ENCODE measurements around the gene KRTAP10-7.
"Not testable (repeated sequence)": the region's sequence is repeated elsewhere in the genome, so short reads cannot be mapped to it uniquely, and the experiment has no call there.

The KRTAP10-7 gene, protein sequence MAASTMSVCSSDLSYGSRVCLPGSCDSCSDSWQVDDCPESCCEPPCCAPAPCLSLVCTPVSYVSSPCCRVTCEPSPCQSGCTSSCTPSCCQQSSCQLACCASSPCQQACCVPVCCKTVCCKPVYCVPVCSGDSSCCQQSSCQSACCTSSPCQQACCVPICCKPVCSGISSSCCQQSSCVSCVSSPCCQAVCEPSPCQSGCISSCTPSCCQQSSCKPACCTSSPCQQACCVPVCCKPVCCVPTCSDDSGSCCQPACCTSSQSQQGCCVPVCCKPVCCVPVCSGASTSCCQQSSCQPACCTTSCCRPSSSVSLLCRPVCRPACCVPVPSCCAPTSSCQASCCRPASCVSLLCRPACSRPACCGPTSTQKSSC

DNA sequence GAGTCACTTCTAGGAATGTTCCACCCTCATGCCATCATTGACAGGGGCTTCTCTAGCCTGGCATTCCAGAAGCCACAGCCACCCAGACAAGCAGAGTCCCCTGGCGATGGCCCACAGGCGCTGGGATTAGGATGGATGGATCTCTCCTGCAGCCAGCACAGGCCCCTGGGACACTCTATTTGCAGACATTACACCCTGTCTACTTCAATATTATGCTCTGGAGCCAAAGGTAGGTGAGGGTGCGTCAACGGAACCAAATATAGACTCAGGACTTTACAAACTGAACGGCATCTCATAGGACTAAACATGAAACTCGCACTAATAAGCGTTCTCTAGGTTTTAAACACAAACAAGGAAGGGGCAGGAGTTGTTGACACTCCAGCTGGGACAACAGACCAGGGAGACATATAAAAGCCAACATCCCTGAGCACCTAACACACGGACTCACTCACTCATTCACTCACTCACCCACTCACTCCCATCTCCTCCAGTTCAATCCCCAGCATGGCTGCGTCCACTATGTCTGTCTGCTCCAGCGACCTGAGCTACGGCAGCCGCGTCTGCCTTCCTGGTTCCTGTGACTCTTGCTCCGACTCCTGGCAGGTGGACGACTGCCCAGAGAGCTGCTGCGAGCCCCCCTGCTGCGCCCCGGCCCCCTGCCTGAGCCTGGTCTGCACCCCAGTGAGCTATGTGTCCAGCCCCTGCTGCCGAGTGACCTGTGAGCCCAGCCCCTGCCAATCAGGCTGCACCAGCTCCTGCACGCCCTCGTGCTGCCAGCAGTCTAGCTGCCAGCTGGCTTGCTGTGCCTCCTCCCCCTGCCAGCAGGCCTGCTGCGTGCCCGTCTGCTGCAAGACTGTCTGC is at the start of gene KRTAP10-7:
Gene KRTAP10-7 (plus strand): TSS at position 480 of the 861 bp plus-strand sequence. CDS start 25 bp downstream, at position 505.
- DNase-seq: not testable (repeated sequence)

DNA sequence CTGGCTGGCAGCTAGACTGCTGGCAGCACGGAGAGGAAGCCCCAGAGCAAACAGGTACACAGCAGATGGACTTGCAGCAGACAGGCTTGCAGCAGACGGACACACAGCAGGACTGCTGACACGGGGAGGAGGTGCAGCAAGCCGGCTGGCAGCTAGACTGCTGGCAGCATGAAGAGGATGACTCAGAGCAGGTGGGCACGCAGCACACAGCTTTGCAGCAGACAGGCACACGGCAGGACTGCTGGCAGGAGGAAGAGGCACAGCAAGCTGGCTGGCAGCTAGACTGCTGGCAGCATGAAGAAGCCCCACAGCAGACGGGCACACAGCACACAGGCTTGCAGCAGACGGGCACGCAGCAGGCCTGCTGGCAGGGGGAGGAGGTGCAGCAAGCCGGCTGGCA is 49.6 kb upstream of the KRTAP10-7 start:
- DNase-seq: no peak

DNA sequence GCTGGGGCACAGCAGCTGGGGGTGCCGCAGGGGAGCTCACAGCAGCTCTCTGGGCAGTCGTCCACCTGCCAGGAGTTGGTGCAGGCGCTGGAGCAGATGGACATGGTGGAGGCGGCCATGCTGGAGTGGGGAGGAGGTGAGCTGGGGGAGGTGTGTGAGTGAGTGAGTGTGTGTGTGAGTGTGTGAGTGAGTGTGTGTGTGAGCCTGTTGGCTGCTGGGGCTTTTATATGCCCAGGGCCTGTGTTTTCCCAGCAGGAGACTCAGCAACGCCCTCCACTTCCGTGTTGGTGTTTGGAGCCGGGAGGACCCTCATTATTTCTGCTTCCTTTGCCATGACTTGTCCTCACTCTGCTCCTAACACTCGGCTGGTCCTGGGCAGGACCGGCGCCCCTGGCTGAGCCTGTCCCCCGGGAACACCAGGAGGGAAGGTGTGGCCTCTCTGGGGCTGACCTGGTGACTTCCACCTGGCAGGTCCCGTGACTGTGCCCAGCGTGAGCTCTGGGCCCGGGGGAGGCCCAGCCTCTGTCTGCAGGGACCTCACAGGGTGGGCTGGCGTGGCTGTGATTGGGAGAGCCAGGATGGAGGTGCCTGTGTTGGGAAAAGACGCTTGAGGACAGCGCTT is 48.9 kb upstream of the KRTAP10-7 start, which contains the start of gene KRTAP10-2:
Gene KRTAP10-2 (minus strand): TSS at position 166 of the 622 bp plus-strand sequence. CDS start 47 bp downstream, at position 119.
- no peak for DNase-seq

DNA sequence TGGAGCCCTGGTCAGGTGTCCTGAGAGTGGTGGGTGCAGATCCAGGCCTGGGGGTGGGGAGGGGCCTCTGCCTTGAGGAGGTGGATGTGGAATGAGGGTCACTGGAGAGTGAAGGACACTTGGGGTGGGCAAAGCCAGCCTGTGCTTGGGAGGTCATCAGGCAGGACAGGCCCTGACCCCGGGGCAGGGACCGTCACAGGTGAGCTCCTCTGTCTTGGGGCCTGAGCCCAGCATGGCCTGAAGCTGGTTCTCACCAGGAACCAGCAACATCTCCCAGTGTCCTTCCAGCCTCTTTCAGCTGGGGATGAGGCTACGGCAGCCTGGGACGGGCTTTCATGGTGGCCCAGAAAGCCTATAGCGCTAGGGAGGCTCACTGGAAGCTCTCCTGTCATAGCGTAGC is 48.3 kb upstream of the KRTAP10-7 start:
- no peak for DNase-seq

DNA sequence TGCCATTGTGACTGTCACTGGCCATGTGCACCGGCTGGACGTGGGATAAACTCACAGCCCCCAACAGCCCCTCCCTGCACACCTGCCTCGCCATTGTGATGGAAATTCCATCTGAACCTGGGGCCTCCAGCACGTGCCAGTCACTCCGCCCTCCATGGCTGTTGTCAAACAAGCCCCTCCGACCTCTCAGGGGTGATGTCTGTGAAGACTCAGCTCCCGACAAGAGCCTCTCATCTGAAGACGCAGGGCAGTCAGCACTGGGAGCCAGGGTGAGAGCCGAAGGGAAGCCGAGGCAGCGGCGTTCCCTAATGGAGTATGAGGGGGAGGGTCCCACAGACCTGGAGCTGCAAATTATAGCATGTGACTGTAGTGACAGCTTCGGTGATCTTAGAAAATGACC is 47.7 kb upstream of the KRTAP10-7 start:
- no peak for DNase-seq

DNA sequence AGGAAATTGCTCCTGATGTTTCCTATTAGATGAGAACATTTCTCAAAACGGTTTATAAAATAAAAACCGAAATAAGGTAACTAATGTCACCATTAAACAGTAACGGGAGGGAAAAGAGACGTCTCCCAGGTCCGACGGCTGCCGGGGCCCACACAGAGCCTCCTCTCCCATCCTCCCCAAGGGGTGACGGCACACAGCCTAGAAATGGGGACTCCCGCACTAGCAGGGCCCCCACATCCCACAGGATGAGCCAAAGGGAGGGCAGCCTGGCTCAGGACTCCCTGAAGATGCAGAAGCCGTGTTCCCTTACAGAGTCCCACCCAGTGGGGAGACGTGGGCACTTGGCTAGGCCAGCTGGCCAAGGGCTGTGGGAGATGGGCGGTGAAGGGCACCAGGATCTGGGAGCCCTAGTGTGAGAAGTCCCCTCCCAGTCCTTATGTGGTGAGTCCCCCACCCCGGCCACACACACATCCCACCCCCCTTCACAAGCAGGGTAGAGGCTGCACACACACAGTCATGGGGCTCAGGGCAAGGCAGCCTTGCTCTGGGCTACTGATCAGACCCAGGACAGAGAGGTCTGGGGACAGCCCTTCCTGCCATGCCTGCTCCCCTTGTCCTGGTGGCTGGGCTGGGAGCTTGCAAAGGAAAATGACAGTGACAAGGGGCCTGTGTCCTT is 45.1 kb upstream of the KRTAP10-7 start:
- DNase-seq: no peak

DNA sequence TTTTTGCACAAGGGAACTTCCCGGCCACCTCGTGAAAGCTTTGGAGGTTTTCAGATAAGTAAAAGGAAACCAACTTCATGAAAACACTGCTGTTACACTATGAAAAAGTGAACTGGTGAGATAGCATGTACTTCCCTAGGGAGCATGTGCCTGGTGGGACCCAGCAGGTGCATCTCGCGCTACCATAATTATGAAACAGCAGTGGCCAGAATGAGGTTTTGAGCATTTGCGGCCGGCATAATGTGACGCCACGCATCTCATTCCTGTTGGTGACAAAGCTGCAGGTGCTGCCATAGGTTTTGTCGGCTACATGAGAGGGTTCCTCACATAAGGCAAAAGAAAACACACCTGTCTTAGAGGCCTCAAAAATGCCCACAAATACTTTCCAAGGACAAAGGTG is 43.5 kb upstream of the KRTAP10-7 start:
- no peak for DNase-seq

DNA sequence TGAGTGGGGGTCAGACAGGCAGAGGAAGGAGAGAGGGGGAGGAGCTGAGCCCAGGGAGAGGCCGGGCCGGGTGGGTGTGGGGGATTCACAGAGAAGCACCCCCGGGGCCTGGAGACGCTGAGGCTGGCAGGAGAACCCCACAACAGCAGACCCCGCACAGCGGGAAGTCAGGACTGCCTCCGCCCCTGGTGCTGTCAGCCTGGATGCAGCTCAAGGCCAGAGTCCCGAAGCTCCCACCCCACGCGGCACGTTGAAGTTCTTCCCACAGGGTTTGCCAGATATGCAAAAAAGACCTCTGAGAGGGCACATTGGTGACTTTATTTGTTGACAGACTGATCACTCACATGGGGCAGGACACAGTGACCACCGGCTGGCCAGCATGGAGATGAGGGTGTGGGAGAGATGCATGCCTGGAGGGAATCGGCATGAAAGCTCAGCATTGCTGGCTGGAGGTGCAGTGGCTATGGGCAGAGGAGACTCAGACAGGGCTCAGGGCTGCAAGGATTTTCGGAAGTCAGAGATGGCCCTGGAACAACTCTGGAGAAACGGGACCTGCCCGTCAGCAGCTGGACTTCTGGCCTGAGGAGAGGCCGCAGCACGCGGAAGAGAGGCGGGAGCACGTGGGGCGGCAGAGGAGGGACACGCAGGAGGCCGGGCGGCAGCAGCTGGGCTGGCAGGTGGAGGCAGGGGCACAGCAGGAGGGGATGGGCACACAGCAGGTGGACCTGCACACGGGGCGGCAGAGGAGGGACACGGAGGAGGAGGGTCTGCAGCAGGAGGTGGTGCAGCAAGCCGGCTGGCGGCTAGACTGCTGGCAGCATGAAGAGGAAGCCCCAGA is 42.7 kb upstream of the KRTAP10-7 start:
- DNase-seq: no peak

DNA sequence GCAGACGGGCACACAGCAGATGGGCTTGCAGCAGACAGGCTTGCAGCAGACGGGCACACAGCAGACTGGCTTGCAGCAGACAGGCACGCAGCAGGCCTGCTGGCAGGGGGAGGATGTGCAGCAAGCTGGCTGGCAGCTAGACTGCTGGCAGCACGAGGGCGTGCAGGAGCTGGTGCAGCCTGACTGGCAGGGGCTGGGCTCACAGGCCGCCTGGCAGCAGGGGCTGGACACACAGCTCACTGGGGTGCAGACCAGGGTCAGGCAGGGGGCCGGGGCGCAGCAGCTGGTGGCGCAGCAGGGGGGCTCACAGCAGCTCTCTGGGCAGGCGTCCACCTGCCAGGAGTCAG is 42.1 kb upstream of the KRTAP10-7 start:
- not testable (repeated sequence) for DNase-seq

DNA sequence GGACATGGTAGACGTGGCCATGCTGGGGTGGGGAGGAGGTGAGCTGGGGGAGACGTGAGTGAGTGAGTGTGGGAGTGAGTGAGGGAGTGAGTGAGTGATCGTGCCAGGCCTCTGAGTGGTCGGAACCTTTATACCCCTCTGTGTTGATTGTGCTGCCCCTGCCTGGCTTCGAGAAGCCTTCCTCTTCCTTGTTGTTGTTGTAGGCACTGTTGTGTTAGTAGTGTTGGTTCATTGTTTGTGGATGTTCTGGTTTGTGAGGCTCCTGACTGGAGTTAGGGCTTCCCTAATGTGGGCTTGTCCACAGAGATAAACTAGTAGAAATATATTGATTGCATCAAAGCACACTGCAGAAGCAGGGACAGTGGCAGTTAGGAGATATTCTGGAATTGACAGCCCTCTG is 41.7 kb upstream of the KRTAP10-7 start, which contains the start of gene KRTAP10-3:
Gene KRTAP10-3 (minus strand): TSS at position 101 of the 400 bp plus-strand sequence. CDS start 80 bp downstream, at position 21.
- no peak for DNase-seq

DNA sequence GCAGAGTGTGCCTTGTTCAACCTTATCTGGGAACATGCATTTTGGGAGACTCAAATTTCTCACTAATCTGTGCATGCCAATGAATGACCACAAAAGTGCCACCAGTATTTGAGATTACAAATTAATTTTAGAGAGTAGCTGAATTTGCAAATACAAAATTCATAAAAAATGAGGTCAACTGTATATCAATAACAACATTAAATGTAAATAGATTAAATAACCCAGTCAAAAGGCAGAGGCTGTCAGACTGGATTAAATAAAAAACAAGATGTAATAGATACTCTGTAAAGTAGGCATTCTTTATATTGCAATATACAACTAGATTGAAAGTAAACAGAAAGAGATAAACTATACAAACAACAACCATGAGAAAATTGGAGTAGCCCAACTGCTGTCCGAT is 36.3 kb upstream of the KRTAP10-7 start:
- DNase-seq: no peak

DNA sequence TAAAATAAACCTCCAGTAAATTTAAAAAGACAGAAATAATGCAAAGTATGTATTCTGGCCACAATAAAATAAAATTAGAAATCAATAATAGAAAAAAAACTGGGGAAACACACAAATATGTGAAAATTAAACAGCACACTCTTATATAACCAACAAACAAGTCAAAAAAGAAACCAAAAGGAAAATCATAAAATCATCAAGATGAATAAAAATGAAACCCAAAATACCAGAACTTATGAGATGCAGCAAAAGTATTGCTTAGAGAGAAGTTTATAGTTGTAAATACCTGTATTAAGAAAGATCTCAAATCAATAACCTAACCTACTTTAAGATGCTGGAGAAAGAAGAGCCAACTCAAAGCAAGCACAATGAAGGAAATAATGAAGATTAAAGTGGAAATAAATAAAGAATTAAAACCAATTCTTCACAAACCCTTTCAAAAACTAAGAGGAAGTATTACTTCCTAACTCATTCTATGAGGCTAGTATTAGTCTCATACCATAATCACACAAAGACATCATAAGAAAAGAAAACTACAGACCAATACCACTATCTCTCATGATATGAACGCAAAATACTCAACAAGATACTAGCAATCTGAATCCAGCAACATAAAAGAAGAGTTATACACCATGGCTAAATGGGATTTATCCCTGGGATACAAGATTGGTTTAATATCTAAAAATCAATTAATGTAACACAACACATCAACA is 35.4 kb upstream of the KRTAP10-7 start:
- DNase-seq: no peak

DNA sequence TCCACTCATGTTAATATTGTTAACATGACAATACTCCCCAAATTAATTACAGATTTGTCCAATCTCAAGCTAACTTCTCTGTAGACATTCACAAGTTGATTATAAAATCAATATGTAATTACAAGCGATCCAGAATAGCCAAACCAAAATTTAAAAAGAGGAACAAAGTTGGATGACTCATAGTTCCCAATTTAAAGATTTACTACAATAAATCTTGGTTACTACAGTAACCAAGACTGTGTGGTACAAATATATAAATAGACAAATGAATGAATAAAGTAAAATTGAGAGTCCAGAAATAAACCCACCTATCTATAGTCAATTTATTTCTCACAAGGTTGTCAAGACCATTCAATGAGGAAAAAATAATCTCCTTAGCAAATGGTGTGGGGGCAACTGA is 34.0 kb upstream of the KRTAP10-7 start:
- DNase-seq: no peak

DNA sequence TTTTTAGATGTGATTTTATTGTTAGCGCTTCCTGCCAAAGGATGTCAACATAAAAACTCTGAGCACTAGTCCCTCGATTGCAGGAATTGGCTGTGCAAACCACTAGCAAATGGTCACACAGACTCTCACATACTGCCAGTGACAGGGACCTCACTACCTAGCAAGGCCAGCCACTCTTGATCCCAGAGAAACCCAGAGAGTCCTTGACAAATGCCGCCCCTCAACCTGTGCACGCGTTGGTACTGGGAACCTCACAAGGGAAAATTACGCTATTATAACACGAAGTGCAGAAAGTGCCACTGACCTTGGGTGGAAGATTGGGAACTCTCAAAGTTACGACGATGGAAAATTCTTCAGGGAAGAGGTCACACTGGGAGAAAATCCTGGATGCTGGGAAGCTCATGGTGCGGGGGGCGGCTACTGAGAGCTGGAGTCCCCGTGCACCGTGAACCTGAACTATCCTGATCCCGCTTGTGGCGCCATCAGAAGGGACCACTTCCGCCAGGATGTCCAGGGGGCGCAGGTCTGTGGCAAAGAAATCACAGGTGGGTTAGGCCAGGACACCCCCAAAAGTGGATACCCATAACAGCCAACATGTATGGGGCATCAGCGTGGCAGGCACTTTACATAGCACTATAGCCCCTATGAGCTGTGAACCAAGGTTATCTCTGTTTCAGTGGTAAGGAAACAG is 32.8 kb upstream of the KRTAP10-7 start:
- no peak for DNase-seq

DNA sequence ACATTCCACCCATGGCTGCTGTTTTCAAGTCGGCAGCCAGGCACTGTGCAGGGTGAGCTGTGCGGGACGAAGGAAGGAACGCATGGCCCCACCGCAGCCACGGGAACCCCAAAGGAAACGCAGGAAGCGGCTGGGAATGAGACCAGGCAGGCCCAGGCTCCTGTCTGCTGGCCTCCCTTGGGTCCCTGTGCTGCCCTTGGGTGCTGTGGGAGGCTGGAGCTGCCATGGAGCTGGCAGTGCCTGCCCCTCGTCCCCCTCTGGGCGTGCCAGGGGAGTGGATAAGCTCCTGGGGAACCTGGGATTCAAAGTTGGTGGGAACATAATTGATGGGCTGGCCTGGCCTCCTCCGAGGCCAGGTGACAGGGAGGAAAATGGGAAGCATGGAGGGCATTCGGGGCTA is 32.1 kb upstream of the KRTAP10-7 start:
- DNase-seq: no peak

DNA sequence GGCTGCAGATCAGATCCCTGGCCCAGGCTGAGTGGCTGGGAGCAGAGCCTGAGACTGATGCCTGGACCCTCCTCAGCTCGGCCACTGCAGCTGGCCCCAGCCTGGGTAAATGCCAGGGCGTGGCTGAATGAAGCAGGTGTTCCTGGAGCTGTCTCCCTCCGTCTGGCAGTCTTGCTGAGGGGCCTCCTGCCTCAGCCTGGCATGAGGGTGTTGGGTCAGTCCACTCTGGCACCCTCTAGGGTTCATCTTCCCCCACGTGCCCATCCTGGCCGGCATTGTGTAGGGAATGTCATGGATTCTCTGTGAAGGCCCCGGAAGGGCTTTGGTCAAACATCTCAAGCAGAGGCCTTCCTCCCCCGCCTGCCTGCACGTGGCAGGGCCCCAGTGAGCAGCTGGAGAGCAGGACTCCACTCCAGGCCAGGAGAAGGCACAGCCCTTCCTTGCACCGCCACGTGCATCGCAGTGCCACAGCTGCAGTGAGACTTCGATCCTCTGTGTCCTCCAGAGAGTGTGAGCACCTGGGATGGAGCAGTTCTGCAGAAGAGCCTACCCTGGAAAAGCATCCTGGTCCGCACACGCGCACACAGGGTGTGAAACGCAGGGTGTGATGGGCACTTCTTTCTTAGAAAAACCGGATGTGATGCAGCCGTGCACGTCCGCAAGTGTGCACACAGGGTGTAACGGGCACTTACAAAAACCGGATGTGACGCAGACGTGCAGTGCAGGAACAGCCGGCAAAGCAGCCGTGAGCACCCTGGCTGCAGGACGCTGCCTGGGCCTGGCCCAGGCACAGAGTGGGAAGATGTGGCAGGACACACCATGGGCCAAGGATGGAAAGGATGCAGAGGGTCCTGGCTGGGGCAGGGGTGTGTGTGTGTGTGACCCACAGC is 31.5 kb upstream of the KRTAP10-7 start:
- no peak for DNase-seq

DNA sequence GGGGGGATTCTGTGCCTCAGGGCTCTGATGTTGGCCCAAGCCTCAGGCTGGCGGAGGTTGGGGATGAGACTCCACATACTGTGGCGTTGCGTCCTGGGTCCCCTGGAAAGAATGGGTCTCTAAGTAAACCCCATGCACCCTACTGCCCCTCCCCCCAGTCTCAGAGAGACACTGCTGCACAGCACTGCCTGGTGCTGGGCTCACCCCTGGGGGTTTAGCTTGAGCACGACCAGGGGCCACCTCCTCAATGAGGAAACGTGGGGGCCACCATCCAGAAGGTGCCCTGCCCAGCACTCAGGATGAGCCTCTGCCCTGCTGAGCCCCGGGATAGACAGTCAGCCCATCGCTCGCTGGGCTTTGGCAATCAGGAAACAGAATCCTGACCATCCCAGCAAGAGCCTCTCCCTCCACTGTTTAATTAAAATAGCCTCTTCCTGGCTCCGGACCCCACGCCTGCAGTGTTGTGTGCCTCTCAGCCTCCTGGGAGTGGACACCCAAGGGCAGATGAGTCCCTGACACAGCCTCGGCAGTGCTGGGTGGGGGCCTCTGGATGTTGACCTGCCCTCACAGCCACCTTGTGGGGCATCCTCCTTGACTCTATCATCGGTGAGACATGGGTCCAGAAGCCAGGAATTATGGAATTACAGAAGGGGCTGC is 30.4 kb upstream of the KRTAP10-7 start:
- no peak for DNase-seq

DNA sequence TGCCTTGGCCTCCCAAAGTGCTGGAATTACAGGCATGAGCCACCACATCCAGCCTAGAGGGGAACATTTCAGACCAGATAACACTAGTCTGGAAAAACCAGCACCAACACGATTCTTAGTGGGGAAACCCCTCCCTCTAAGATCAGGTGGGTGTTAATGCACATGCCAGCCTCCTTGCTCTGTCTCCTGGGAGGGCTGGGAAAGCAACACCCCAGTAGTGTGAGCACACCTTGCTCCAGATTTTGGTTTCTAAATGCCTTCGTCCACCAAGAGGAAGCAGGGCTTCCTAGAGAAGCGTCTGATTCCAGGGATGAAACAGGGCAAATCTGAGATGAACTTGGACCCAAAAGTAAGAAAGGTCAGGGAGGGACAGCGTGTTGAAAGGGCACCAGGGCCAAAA is 29.1 kb upstream of the KRTAP10-7 start:
- DNase-seq: no peak

Data from kidney glomerular epithelial cell (primary cell).